CD8-positive, alpha-beta memory T cell (primary cell): ENCODE results near the gene CCHCR1. TPM values are rescaled to one million over a fixed set of nuclear protein-coding genes. Genes with fewer than 3 reads are reported as not detected.
A peak's percentile ranks its signal among the peaks of the same experiment; 100 is the strongest.

ENCODE experiments used
- CTCF ChIA-PET: fragments of 350-600 bp; sonication (Branson Sonifier 250); formaldehyde crosslinking; loops from one replicate; lab custom pipeline; 2021; ENCODE audit warnings: antibody characterized with exemption; lab: Charles Lee
- POLR2A ChIA-PET: fragments of 350-600 bp; sonication (Branson Sonifier 250); formaldehyde crosslinking; loops from one replicate; lab custom pipeline; 2021; ENCODE audit warnings: antibody characterized with exemption; lab: Charles Lee
- DNase-seq, 5 donors: peaks; one replicate each; pipeline versions ENCODE4 v3.0.0 to v3.0.0-alpha.2; 2020 to 2022; ENCODE audit warnings: mixed read lengths in 1 of 5
- H3K27ac ChIP-seq: one replicate; pipeline ENCODE4 v1.7.0; 2013; ENCODE audit warnings: low read depth, mild to moderate bottlenecking, low read length, moderate library complexity
- H3K27me3 ChIP-seq: 2 replicates; pipeline ENCODE4 v1.7.0; 2013; ENCODE audit warnings: low read length, mild to moderate bottlenecking; ENCODE audit not compliant: insufficient read depth, poor library complexity, severe bottlenecking
- H3K36me3 ChIP-seq: 2 replicates; pipeline ENCODE4 v1.7.0; 2013; ENCODE audit warnings: mild to moderate bottlenecking, low read length, moderate library complexity; ENCODE audit not compliant: insufficient read depth
- H3K4me1 ChIP-seq: 2 replicates; pipeline ENCODE4 v1.7.0; 2013; ENCODE audit warnings: mild to moderate bottlenecking, low read length, moderate library complexity; ENCODE audit not compliant: insufficient read depth
- H3K4me3 ChIP-seq: 2 replicates; pipeline ENCODE4 v1.7.0; 2013; ENCODE audit warnings: mild to moderate bottlenecking, low read length
- H3K9me3 ChIP-seq: 2 replicates; pipeline ENCODE4 v1.7.0; 2013; ENCODE audit warnings: mild to moderate bottlenecking, low read length
- H3K27ac Mint-ChIP-seq, 8 donors: one replicate each; pipeline ENCODE4 v1.8.0; 2020 to 2021; ENCODE audit warnings: mixed read lengths in 8 of 8, mild to moderate bottlenecking in 6 of 8, inconsistent platforms in 3 of 8, moderate library complexity in 3 of 8
- H3K27me3 Mint-ChIP-seq, 2 donors: one replicate each; pipeline ENCODE4 v1.8.0; 2020 to 2021; ENCODE audit warnings: mixed read lengths in 2 of 2, mild to moderate bottlenecking in 1 of 2, moderate library complexity in 1 of 2
- H3K36me3 Mint-ChIP-seq, 3 donors: one replicate each; pipeline ENCODE4 v1.8.0; 2020 to 2021; ENCODE audit warnings: mixed read lengths in 3 of 3, inconsistent platforms in 1 of 3, mild to moderate bottlenecking in 1 of 3
- H3K4me1 Mint-ChIP-seq, 3 donors: one replicate each; pipeline ENCODE4 v1.8.0; 2020 to 2021; ENCODE audit warnings: mixed read lengths in 3 of 3, inconsistent platforms in 1 of 3, mild to moderate bottlenecking in 1 of 3
- H3K4me3 Mint-ChIP-seq, 7 donors: one replicate each; pipeline ENCODE4 v1.8.0; 2020 to 2021; ENCODE audit warnings: mixed read lengths in 7 of 7, mild to moderate bottlenecking in 6 of 7, moderate library complexity in 4 of 7, inconsistent platforms in 2 of 7
- H3K9me3 Mint-ChIP-seq, 5 donors: one replicate each; pipeline ENCODE4 v1.8.0; 2020 to 2022; ENCODE audit warnings: mixed read lengths in 5 of 5, mild to moderate bottlenecking in 3 of 5, moderate library complexity in 2 of 5, inconsistent platforms in 1 of 5
- polyA plus RNA-seq: library from polyadenylated mRNA; unstranded; fragments of 300-500 nt; fragmentation: Illumina TruSeq; gene quantifications from one replicate; pipeline ENCODE4 v1.2.3, GENCODE V29; 2021
- total RNA-seq, 2 experiments: library from RNA; stranded (reverse); gene quantifications; one replicate each; pipeline ENCODE4 v1.2.3, GENCODE V29; 2021

The CCHCR1 gene
- total and polyA plus RNA-seq, 3 experiments from 2014 or later: 7.4 to 46.1 (median 45.9) TPM

GRCh38 chr6:31103136-31103535 lies 54.5 kb downstream of the CCHCR1 start:
- Histone ChIP-seq H3K27ac (no peak overlapping the region), H3K27me3 (no peaks in the 10 kb centered on the region), H3K36me3 (no peaks in the 10 kb centered on the region), H3K9me3 (no peaks in the 10 kb centered on the region), H3K4me3 (no peak overlapping the region), H3K4me1 (no peaks in the 10 kb centered on the region)
- no peaks in the 10 kb centered on the region for H3K9me3 Mint-ChIP-seq
- peaks cover 0 to 4% (median 3%) of the 10 kb centered on the region in 3 donors for H3K4me1 Mint-ChIP-seq
- no peak overlapping the region for H3K27ac Mint-ChIP-seq
- H3K36me3 Mint-ChIP-seq: no peaks in the 10 kb centered on the region
- DNase-seq: no peak
- H3K4me3 Mint-ChIP-seq: no peak overlapping the region
- POLR2A ChIA-PET: interaction anchor here (0.6 kb wide), 1 partner anchor 27 kb away, joined by 3 read pairs; no protein-coding TSS in a partner anchor
- CTCF ChIA-PET: interaction anchor here (0.7 to 2.4 kb wide), 7 partner anchors 9 to 270 kb away, joined by 3 to 7 read pairs (median 3); no protein-coding TSS in a partner anchor
- H3K27me3 Mint-ChIP-seq: peaks cover 0 to 4% of the 10 kb centered on the region in 2 donors

- Histone ChIP-seq H3K9me3 (no peaks in the 10 kb centered on the region), H3K27me3 (no peaks in the 10 kb centered on the region), H3K27ac (no peak overlapping the region), H3K36me3 (no peaks in the 10 kb centered on the region), H3K4me3 (no peak overlapping the region), H3K4me1 (peaks cover 40% of the 10 kb centered on the region)
- DNase-seq: no peak
- peak overlapping the region in 1 of 8 donors; percentile 24 for H3K27ac Mint-ChIP-seq
- CTCF ChIA-PET: interaction anchor here (1.6 kb wide), 1 partner anchor 12 kb away, joined by 6 read pairs; no protein-coding TSS in a partner anchor
- no peak overlapping the region for H3K4me3 Mint-ChIP-seq
- POLR2A ChIA-PET: no interaction called here
- H3K27me3 Mint-ChIP-seq: peaks cover 0 to 4% of the 10 kb centered on the region in 2 donors
- H3K9me3 Mint-ChIP-seq: no peaks in the 10 kb centered on the region
- no peaks in the 10 kb centered on the region for H3K36me3 Mint-ChIP-seq
- H3K4me1 Mint-ChIP-seq: peaks cover 36 to 43% (median 38%) of the 10 kb centered on the region in 3 donors
These were observed 59.1 kb downstream of the CCHCR1 start for GRCh38 chr6:31098449-31098938.

GRCh38 chr6:31096656-31097055 lies 60.9 kb downstream of the CCHCR1 start:
- Mint-ChIP-seq H3K36me3 (no peaks in the 10 kb centered on the region), H3K27ac (no peak overlapping the region), H3K27me3 (peaks cover 0 to 2% of the 10 kb centered on the region in 2 donors), H3K4me3 (peak overlapping the region in 1 of 7 donors; percentile 20), H3K9me3 (no peaks in the 10 kb centered on the region), H3K4me1 (peaks cover 40 to 45% (median 40%) of the 10 kb centered on the region in 3 donors)
- no peaks in the 10 kb centered on the region for H3K9me3 ChIP-seq
- no peak overlapping the region for H3K27ac ChIP-seq
- DNase-seq: no peak
- H3K4me3 ChIP-seq: no peak overlapping the region
- POLR2A ChIA-PET: no interaction called here
- H3K36me3 ChIP-seq: no peaks in the 10 kb centered on the region
- peaks cover 44% of the 10 kb centered on the region for H3K4me1 ChIP-seq
- CTCF ChIA-PET: interaction anchor here (1.2 to 1.6 kb wide), 2 partner anchors 10 to 555 kb away, joined by 3 to 6 read pairs; no protein-coding TSS in a partner anchor
- H3K27me3 ChIP-seq: no peaks in the 10 kb centered on the region

DNA sequence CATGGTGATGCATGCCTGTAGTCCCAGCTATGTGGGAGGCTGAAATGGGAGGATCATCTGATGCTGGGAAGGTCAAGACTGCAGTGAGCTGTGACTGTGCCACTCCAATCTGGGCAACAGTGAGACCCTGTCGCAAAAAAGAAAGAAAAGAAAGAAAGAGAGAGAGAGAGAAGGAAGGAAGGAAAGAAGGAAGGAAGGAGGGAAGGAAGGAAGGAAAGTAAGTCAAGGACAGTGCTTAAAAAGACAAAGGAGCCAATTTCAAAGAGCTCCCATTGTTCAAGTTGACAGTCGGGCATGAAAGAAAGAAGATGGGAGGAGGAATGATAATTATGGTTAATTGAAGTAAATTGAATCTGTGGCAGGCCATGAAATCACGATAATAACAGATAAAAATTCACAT lies 61.4 kb downstream of the CCHCR1 start:
- H3K27me3 Mint-ChIP-seq: peaks cover 0 to 2% of the 10 kb centered on the region in 2 donors
- DNase-seq: no peak
- H3K9me3 Mint-ChIP-seq: no peaks in the 10 kb centered on the region
- ChIA-PET CTCF (interaction anchor here (1.2 kb wide), 1 partner anchor 554 kb away, joined by 3 read pairs; no protein-coding TSS in a partner anchor), POLR2A (no interaction called here)
- Histone ChIP-seq H3K4me3 (no peak overlapping the region), H3K4me1 (peaks cover 44% of the 10 kb centered on the region), H3K9me3 (no peaks in the 10 kb centered on the region), H3K27ac (no peak overlapping the region), H3K27me3 (no peaks in the 10 kb centered on the region), H3K36me3 (no peaks in the 10 kb centered on the region)
- peak overlapping the region in 2 of 8 donors; percentile 41 to 51 for H3K27ac Mint-ChIP-seq
- no peaks in the 10 kb centered on the region for H3K36me3 Mint-ChIP-seq
- peaks cover 40 to 45% (median 40%) of the 10 kb centered on the region in 3 donors for H3K4me1 Mint-ChIP-seq
- H3K4me3 Mint-ChIP-seq: peak overlapping the region in 2 of 7 donors; percentile 59 to 63

DNA sequence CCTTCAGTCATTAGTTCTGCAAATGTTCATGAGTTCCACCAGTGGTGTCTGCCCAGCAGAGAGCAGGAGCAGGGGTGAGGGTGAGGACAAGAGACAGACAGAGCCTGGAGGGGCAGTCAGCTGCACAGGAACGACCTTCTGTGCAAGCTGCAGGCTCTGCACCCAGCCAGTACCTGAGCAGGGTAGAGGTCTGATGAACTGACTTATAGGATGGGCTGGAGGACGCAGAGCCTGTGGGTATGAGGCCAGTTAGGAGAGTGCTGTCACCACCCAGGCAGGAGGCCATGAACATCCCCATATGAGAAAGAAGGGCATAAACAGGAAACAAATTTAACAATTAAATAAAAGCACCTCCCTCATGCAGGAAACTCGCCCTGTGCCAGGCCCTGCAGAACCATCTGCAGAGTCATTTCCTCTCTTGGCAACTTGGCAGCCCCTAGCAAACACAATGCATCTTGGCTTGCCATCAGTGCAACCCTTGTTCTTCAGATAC lies 63.2 kb downstream of the CCHCR1 start:
- H3K36me3 ChIP-seq: no peaks in the 10 kb centered on the region
- no peaks in the 10 kb centered on the region for H3K27me3 ChIP-seq
- ChIA-PET POLR2A (interaction anchor here (0.6 kb wide), 1 partner anchor 20 kb away, joined by 4 read pairs; the partner anchor contains the start of gene PSORS1C1), CTCF (interaction anchor here (0.6 to 3.3 kb wide), 8 partner anchors 8 to 463 kb away, joined by 3 to 22 read pairs (median 4); no protein-coding TSS in a partner anchor)
- Mint-ChIP-seq H3K27ac (peak overlapping the region; percentile 17 to 95 (median 86)), H3K4me3 (peak overlapping the region in 6 of 7 donors; percentile 51 to 81 (median 74)), H3K4me1 (peaks cover 40 to 45% (median 40%) of the 10 kb centered on the region in 3 donors), H3K9me3 (no peaks in the 10 kb centered on the region), H3K27me3 (no peaks in the 10 kb centered on the region), H3K36me3 (no peaks in the 10 kb centered on the region)
- peaks cover 44% of the 10 kb centered on the region for H3K4me1 ChIP-seq
- H3K4me3 ChIP-seq: peak overlapping the region; percentile 18
- DNase-seq: peak in 4 of 5 donors; percentile 24 to 63 (median 42)
- peak overlapping the region; percentile 19 for H3K27ac ChIP-seq
- no peaks in the 10 kb centered on the region for H3K9me3 ChIP-seq

GRCh38 chr6:31092769-31093505 lies 64.7 kb downstream of the CCHCR1 start:
- H3K4me1 Mint-ChIP-seq: peaks cover 39 to 45% (median 40%) of the 10 kb centered on the region in 3 donors
- H3K4me3 ChIP-seq: no peak overlapping the region
- peaks cover 44% of the 10 kb centered on the region for H3K4me1 ChIP-seq
- no peaks in the 10 kb centered on the region for H3K9me3 ChIP-seq
- ChIA-PET CTCF (interaction anchor here (1.2 to 3.3 kb wide), 7 partner anchors 8 to 362 kb away, joined by 3 to 22 read pairs (median 4); no protein-coding TSS in a partner anchor), POLR2A (interaction anchor here (0.7 to 1.4 kb wide), 3 partner anchors 14 to 263 kb away, joined by 3 to 4 read pairs (median 3); no protein-coding TSS in a partner anchor)
- DNase-seq: no peak
- H3K27ac ChIP-seq: no peak overlapping the region
- H3K27me3 Mint-ChIP-seq: no peaks in the 10 kb centered on the region
- no peaks in the 10 kb centered on the region for H3K27me3 ChIP-seq
- no peak overlapping the region for H3K4me3 Mint-ChIP-seq
- H3K27ac Mint-ChIP-seq: peak overlapping the region in 5 of 8 donors; percentile 17 to 85 (median 71)
- no peaks in the 10 kb centered on the region for H3K9me3 Mint-ChIP-seq
- H3K36me3 Mint-ChIP-seq: no peaks in the 10 kb centered on the region
- no peaks in the 10 kb centered on the region for H3K36me3 ChIP-seq
